ENCODE results near the gene PCBP2. TPM values are rescaled to one million over a fixed set of nuclear protein-coding genes. Genes with fewer than 3 reads are reported as not detected.

Gene PCBP2
- polyA plus RNA-seq, 1 of the 3 experiments (the other 2 are of a cell fraction), result 368 TPM

GRCh38 chr12:53427905-53428594 is 23.9 kb upstream of the PCBP2 start:
- ChIA-PET CTCF (interaction anchor here (0.8 to 3.0 kb wide), 10 partner anchors 10 to 103 kb away, joined by 3 to 22 read pairs (median 3); partner anchors contain the start of gene SP1), POLR2A (no interaction called here)
- TF ChIP-seq FOSL2 (IDR thresholded peaks at IDR 0.05; ENCODE audit: borderline replicate concordance, low read depth), result peak; percentile 90
- peak; percentile 55; the same call in 1 of the 2 replicates for TF ChIP-seq PBX3 (IDR thresholded peaks at IDR 0.05)
- TF ChIP-seq RAD21 (IDR thresholded peaks at IDR 0.05; ENCODE audit: low read length), result no peak
- peak; percentile 52; the same call in 1 of the 2 replicates for TF ChIP-seq MAX (IDR thresholded peaks at IDR 0.05; ENCODE audit: low read depth)
- no peak for TF ChIP-seq NFIC (IDR thresholded peaks at IDR 0.05; ENCODE audit: borderline replicate concordance)
- TF ChIP-seq TCF12 (IDR thresholded peaks at IDR 0.05), result peak; percentile 73
- TF ChIP-seq POLR2AphosphoS5 (IDR thresholded peaks at IDR 0.05; ENCODE audit: low read depth, low read length), result peak; percentile 31; the same call in 1 of the 2 replicates
- TF ChIP-seq JUND (IDR thresholded peaks at IDR 0.05), result peak; percentile 82
- no peak for TF ChIP-seq CHD2 (IDR thresholded peaks at IDR 0.05; ENCODE audit: low read length, partially characterized antibody)
- Histone ChIP-seq H3K36me3 (replicated peaks in 1 of 2; ENCODE audit: control insufficient read depth in 1 of 2, insufficient read depth in 2 of 2, low read length in 1 of 2) (no peaks in the 10 kb centered on the region), H3K4me2 (no peak overlapping the region), H4K20me1 (ENCODE audit: insufficient read depth) (no peaks in the 10 kb centered on the region), H3K4me1 (ENCODE audit: control insufficient read depth in 1 of 2, insufficient read depth in 2 of 2, low read depth in 1 of 2, low read length in 1 of 2) (peaks cover 8 to 11% of the 10 kb centered on the region in 2 experiments; a peak in 3 of 4 replicates), H3K9me2 (no peaks in the 10 kb centered on the region), H3K27me3 (ENCODE audit: insufficient read depth) (no peaks in the 10 kb centered on the region), H3K79me2 (ENCODE audit: insufficient read depth) (no peaks in the 10 kb centered on the region), H2AFZ (ENCODE audit: low read depth) (no peak overlapping the region), H3K9ac (no peak overlapping the region), H3F3A (replicated peaks; ENCODE audit: insufficient read depth) (peaks cover 10% of the 10 kb centered on the region), H3K4me3 (ENCODE audit: low read depth in 2 of 2, low read length in 1 of 2) (no peak overlapping the region), H3K9me3 (no peaks in the 10 kb centered on the region), H3K27ac (ENCODE audit: low read depth in 2 of 2, low read length in 1 of 2) (no peak overlapping the region)
- WGBS (ENCODE audit: low lambda C conversion rate), result 47% methylated on average over 7 of the region's 7 CpGs
- DNase-seq, result no peak

- H3K4me1 ChIP-seq (ENCODE audit: control insufficient read depth in 1 of 2, insufficient read depth in 2 of 2, low read depth in 1 of 2, low read length in 1 of 2), result peaks cover 8 to 11% of the 10 kb centered on the region in 2 experiments; a peak in 3 of 4 replicates
- 86% methylated on average over 7 of the region's 7 CpGs for WGBS (ENCODE audit: low lambda C conversion rate)
- no peaks in the 10 kb centered on the region for H3K36me3 ChIP-seq (replicated peaks in 1 of 2; ENCODE audit: control insufficient read depth in 1 of 2, insufficient read depth in 2 of 2, low read length in 1 of 2)
- H3K9me3 ChIP-seq, result no peaks in the 10 kb centered on the region
- no peaks in the 10 kb centered on the region for H3K79me2 ChIP-seq (ENCODE audit: insufficient read depth)
- H3K4me3 ChIP-seq (ENCODE audit: low read depth in 2 of 2, low read length in 1 of 2), result no peak overlapping the region
- POLR2A ChIA-PET, result no interaction called here
- CTCF ChIA-PET, result interaction anchor here (0.8 to 3.0 kb wide), 7 partner anchors 19 to 90 kb away, joined by 3 to 22 read pairs (median 3); partner anchors contain the start of gene SP1
- H3K9me2 ChIP-seq, result no peaks in the 10 kb centered on the region
- peaks cover 10% of the 10 kb centered on the region for H3F3A ChIP-seq (replicated peaks; ENCODE audit: insufficient read depth)
- H4K20me1 ChIP-seq (ENCODE audit: insufficient read depth), result no peaks in the 10 kb centered on the region
- H3K4me2 ChIP-seq, result no peak overlapping the region
- H2AFZ ChIP-seq (ENCODE audit: low read depth), result no peak overlapping the region
- no peak overlapping the region for H3K9ac ChIP-seq
- no peaks in the 10 kb centered on the region for H3K27me3 ChIP-seq (ENCODE audit: insufficient read depth)
- no peak overlapping the region for H3K27ac ChIP-seq (ENCODE audit: low read depth in 2 of 2, low read length in 1 of 2)
- TF ChIP-seq MAX (IDR thresholded peaks at IDR 0.05; ENCODE audit: low read depth), result no peak
- no peak for TF ChIP-seq ELF1 (IDR thresholded peaks at IDR 0.05)
- DNase-seq, result no peak
These were observed 23.2 kb upstream of the PCBP2 start for GRCh38 chr12:53428741-53429140.
